ENCODE measurements around the gene RTEL1. TPM values are rescaled to one million over a fixed set of nuclear protein-coding genes. Genes with fewer than 3 reads are reported as not detected.

The RTEL1 gene
- total RNA-seq, 1 experiment from 2014 or later = 26.1 TPM

DNA sequence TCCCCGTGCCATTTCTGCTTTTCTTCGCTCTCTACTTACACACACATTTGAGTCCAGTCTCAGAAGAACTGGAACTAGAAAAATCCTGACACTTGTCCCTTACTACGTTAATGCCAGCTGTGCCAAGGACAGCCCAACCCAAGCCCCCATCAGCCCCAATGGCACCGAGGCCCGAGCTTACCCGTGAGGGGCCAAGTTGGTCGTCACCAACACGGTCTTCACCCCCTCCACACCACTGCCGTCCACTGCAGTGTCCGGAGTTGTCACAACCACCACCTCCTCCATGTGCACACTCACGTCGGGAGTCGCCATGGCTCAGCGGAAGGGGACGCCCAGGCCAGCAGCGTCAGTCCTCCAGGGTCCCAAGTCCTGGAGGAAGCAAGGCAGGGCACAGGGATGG is 39.0 kb upstream of the RTEL1 start:
- no peak for ATAC-seq
- no peaks in the 10 kb centered on the region for H3K27me3 ChIP-seq (ENCODE audit: control insufficient read depth, insufficient read depth, low read length)
- ChIA-PET POLR2A (no interaction called here), CTCF (no interaction called here)
- DNase-seq (ENCODE audit: low read depth, low spot score) = no peak
- no peak overlapping the region for H3K27ac ChIP-seq (ENCODE audit: low read length)
- intact Hi-C loops (cut with micrococcal nuclease; ENCODE audit: unreplicated experiment) (no loop called here), in situ Hi-C loops (cut with HindIII; ENCODE audit: low pct_unique_long_range_greater_than_20kb, low sequenced_read_pairs) (no loop called here)
- H3K9me3 ChIP-seq (ENCODE audit: control insufficient read depth, insufficient read depth, low read depth, low read length) = no peaks in the 10 kb centered on the region
- no peaks in the 10 kb centered on the region for H3K36me3 ChIP-seq (ENCODE audit: control insufficient read depth, insufficient read depth, low read length)
- TF ChIP-seq, protein P1, sequence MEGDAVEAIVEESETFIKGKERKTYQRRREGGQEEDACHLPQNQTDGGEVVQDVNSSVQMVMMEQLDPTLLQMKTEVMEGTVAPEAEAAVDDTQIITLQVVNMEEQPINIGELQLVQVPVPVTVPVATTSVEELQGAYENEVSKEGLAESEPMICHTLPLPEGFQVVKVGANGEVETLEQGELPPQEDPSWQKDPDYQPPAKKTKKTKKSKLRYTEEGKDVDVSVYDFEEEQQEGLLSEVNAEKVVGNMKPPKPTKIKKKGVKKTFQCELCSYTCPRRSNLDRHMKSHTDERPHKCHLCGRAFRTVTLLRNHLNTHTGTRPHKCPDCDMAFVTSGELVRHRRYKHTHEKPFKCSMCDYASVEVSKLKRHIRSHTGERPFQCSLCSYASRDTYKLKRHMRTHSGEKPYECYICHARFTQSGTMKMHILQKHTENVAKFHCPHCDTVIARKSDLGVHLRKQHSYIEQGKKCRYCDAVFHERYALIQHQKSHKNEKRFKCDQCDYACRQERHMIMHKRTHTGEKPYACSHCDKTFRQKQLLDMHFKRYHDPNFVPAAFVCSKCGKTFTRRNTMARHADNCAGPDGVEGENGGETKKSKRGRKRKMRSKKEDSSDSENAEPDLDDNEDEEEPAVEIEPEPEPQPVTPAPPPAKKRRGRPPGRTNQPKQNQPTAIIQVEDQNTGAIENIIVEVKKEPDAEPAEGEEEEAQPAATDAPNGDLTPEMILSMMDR (IDR thresholded peaks at IDR 0.05) = no peak
- TF ChIP-seq, protein P2, sequence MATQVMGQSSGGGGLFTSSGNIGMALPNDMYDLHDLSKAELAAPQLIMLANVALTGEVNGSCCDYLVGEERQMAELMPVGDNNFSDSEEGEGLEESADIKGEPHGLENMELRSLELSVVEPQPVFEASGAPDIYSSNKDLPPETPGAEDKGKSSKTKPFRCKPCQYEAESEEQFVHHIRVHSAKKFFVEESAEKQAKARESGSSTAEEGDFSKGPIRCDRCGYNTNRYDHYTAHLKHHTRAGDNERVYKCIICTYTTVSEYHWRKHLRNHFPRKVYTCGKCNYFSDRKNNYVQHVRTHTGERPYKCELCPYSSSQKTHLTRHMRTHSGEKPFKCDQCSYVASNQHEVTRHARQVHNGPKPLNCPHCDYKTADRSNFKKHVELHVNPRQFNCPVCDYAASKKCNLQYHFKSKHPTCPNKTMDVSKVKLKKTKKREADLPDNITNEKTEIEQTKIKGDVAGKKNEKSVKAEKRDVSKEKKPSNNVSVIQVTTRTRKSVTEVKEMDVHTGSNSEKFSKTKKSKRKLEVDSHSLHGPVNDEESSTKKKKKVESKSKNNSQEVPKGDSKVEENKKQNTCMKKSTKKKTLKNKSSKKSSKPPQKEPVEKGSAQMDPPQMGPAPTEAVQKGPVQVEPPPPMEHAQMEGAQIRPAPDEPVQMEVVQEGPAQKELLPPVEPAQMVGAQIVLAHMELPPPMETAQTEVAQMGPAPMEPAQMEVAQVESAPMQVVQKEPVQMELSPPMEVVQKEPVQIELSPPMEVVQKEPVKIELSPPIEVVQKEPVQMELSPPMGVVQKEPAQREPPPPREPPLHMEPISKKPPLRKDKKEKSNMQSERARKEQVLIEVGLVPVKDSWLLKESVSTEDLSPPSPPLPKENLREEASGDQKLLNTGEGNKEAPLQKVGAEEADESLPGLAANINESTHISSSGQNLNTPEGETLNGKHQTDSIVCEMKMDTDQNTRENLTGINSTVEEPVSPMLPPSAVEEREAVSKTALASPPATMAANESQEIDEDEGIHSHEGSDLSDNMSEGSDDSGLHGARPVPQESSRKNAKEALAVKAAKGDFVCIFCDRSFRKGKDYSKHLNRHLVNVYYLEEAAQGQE (IDR thresholded peaks at IDR 0.05; ENCODE audit: insufficient read depth in 1 of 2, low read depth in 2 of 2, low read length in 1 of 2) = no peak
- TF ChIP-seq TCF7L2 (IDR thresholded peaks at IDR 0.05; ENCODE audit: low read depth, low read length) (no peak), SIN3A (IDR thresholded peaks at IDR 0.05; ENCODE audit: borderline replicate concordance, insufficient read depth, low read depth, low read length) (no peak), POLR2AphosphoS5 (IDR thresholded peaks at IDR 0.05; ENCODE audit: low read depth, low read length) (no peak)
- peaks cover 3% of the 10 kb centered on the region; the same call in 1 of the 2 replicates for H3K4me1 ChIP-seq (ENCODE audit: control insufficient read depth, insufficient read depth, low read length)
- BruUV-seq (replicated peaks) = no TSS peak
- H3K4me3 ChIP-seq (ENCODE audit: low read depth in 2 of 2, low read length in 2 of 2) = no peak overlapping the region

DNA sequence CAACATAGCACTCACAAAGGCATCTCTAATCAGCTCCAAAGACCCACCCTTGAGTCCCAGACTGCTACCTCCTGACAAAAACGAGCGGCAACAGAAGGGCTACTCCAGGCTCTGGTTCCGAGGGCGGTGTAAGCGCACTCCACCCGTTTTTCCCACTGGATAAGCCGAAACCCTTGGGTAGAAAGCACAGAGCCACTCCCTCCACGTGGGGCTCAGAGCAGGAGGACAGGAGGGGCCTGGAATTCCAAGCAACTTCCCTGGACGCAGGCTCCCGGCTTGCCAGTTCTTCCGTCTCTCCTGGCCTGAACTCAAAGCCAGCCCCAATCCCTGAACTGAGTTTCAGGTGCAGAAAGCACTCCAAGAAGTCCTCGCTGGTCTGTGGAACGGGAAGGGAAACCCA is 38.6 kb upstream of the RTEL1 start:
- no peak overlapping the region for H3K4me3 ChIP-seq (ENCODE audit: low read depth in 2 of 2, low read length in 2 of 2)
- DNase-seq (ENCODE audit: low read depth, low spot score) = no peak
- no peaks in the 10 kb centered on the region for H3K36me3 ChIP-seq (ENCODE audit: control insufficient read depth, insufficient read depth, low read length)
- TF ChIP-seq SIN3A (IDR thresholded peaks at IDR 0.05; ENCODE audit: borderline replicate concordance, insufficient read depth, low read depth, low read length) (no peak), TCF7L2 (IDR thresholded peaks at IDR 0.05; ENCODE audit: low read depth, low read length) (no peak), POLR2AphosphoS5 (IDR thresholded peaks at IDR 0.05; ENCODE audit: low read depth, low read length) (no peak)
- TF ChIP-seq, protein P2 (IDR thresholded peaks at IDR 0.05; ENCODE audit: insufficient read depth in 1 of 2, low read depth in 2 of 2, low read length in 1 of 2) = no peak
- TF ChIP-seq, protein P1 (IDR thresholded peaks at IDR 0.05) = no peak
- no peak for ATAC-seq
- peaks cover 3% of the 10 kb centered on the region; the same call in 1 of the 2 replicates for H3K4me1 ChIP-seq (ENCODE audit: control insufficient read depth, insufficient read depth, low read length)
- ChIA-PET POLR2A (no interaction called here), CTCF (no interaction called here)
- H3K27me3 ChIP-seq (ENCODE audit: control insufficient read depth, insufficient read depth, low read length) = no peaks in the 10 kb centered on the region
- intact Hi-C loops (cut with micrococcal nuclease; ENCODE audit: unreplicated experiment) (no loop called here), in situ Hi-C loops (cut with HindIII; ENCODE audit: low pct_unique_long_range_greater_than_20kb, low sequenced_read_pairs) (no loop called here)
- no peaks in the 10 kb centered on the region for H3K9me3 ChIP-seq (ENCODE audit: control insufficient read depth, insufficient read depth, low read depth, low read length)
- H3K27ac ChIP-seq (ENCODE audit: low read length) = no peak overlapping the region
- BruUV-seq (replicated peaks) = no TSS peak

Measured in Panc1 (cell line).